HG03558 (cell line): ENCODE measurements around the gene KCP.

Source experiments
- ATAC-seq: cut with Tn5 transposase; IDR thresholded peaks from one replicate; pipeline ENCODE4 v1.9.1; 2021; ENCODE audit warnings: moderate number of reproducible peaks; ENCODE audit not compliant: unreplicated experiment; ENCODE audit errors: extremely low read depth

Gene KCP

DNA sequence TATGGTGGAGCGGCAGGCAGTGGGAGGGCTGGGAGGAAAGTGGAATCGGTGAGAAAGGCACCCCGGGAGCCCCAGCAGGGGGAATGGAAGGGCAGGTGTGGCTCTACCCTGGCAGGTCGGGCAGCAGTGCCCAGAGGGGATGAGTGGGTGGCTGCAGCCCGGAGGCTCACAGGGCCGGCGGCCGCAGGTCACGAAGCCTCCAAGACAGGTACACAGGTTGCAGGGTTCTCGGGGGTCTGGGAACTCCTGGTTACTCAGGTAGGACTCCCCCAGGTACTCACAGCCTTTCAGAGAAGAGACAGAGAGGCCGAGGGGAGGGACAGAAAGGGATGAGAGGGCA is 21.8 kb downstream of the KCP start:
- no peak for ATAC-seq

DNA sequence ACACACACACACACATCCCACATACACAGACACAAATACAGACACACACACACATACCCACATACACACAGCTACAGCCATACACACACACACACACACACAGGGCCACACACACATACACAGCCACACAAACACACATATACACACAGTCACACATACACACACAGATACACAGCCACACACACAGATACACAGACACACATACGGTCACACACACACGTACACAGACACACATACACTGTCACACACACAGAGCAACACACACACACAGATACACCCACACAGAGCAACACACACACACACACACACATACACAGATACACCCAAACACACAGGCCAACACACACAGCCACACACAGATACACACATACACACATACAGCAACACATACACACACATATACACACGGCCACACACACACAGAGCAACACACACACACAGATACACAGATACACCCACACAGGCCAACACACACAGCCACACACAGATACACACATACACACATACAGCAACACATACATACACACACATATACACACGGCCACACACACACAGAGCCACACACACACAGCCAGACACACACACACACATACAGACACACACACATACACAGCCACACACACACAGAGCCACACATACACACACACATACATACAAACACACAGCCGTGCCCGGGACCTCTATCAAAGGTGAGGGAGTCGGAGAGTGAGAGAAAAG is 22.3 kb downstream of the KCP start:
- no peak for ATAC-seq

DNA sequence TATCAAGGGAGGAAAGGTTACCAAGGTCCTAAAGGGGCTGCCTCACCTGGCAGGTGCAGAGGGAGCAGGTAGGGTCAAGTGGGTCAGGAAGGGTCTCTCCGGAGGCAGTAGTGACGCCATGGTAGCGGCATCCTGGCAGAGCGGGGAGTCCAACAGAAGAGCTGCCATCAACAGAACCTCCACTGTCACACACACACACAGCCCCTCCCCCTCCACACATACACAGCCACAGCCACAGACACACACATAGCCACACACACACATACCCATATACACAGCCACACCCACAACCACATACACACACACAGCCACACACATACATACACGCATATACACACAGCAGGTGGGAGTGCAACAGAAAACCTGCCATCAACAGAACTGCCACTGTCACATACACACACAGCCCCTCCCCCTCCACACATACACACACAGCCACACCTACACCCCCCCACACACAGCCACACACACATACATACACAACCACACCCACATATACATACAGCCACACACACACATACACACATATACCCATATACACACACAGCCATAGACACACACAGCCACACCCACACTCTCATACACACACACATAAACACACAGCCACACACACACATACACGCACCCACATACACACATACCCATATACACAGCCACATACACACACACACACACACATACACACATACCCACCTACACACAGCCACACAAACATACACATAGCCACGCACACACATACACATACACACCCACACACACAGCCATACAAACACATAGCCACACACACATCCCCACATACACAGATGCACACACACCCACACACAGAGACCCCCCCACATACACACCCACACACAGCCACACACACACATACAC is 23.1 kb downstream of the KCP start:
- ATAC-seq, result no peak

DNA sequence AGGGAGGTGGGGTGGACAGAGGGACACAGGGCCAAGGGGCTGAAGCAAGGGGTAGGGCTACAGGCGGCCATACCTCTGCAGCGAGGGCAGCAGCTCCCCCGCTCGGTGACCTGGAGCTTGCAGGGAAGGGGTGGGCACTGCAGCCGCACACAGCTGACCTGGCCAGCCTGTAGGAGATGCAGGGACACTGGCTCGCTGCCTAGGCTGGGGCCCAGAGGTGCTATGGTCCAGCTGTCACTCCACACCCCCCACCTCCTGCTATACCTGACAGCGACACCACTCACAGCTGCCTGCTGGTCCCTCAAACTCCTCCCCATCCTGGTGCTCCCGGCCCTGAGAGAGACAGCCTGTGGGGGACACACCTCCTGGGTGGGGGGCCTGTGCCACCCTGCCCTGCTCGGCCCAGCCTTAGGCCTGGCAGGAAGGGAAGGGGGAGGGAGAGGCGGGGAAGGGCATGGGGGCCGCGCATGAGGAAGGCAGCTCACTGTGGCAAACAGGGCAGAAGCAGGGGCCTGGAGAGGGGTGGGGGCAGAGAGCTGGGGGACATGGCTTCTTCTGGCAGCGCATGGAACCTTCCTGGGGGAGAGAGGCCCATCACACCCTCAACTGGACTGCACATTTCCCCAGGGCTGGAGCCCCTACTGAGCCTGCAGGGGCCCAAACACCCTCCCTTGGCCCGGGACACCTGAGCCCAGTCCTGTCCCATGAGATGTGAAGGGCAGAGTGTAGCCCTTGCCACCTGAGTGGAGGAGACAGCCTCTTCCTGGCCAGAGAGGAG is 23.9 kb downstream of the KCP start:
- ATAC-seq, result no peak

DNA sequence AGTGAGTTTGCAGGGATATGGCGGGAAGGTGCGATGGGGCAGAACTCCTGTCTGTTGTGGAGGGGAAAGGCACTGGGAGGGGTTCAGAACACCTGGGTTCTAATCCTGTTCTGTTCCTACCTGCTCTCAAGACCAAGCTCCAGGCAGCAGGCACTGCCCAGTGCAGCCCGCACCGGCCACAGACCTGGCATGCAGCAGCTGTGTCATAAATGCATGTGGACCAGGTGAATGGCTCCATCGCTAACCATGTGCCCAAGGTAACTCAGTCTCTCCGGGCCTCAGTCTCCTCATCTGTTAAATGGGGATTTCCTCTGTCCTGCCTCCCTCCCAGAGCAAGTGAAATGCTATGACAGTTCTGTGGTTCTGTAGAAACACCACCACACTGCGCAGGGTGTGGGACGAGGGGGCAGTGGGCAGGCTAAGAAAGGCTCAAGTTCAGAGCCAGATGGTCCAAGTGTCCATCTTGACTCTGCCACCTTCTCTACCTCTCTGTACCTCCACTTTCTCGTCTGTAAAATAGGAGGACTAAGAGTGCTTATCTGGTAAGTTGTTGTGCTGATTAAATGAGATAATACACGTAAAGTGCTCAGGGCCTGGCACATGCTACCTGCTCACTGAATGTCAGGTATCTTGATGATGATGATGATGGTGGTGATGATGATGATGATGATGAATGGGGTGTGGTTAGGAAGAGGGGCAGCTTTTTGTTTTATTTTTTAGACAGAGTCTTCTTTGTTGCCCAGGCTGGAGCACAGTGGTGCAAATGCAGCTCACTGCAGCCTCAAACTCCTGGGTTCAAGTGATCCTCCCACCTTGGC is 24.9 kb downstream of the KCP start:
- no peak for ATAC-seq

DNA sequence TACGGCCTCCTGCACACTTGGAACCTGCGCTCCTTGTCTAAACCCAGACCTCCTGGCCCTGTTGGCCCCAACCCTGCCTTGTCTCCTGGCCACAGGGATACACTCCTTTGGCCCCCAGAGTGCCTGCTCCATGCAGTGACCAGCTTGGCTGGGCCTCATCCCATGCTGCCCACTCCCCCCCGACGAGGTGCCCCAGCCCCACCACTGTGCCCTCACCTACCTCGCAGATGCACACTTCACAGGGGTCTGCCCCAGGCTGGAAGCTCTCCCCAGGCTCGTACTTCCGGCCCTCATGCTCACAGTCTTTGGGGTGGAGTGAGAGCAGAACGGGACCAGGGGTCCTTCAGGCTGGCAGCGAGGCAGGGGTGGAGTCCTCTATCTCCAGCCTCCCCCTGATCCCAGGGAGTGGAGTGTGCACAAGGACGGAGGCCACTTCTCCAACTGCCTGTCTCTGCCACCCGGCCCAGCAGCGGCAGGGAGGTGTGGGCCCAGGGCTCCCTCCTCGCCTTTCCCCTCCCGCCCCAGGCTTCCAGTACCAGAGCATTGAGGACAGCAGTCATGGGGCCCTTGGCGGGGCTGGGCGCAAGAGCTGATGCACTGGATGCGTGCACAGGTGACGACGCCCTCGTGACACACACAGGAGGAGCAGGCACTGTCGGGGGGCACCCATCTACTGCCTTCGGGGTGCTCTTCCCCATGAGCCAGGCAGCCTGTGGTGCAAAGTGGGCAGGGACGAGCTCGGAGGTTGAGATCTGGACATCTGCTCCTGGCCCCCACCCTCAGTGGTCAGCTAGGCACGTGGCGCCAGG is 25.7 kb downstream of the KCP start:
- ATAC-seq, result no peak

DNA sequence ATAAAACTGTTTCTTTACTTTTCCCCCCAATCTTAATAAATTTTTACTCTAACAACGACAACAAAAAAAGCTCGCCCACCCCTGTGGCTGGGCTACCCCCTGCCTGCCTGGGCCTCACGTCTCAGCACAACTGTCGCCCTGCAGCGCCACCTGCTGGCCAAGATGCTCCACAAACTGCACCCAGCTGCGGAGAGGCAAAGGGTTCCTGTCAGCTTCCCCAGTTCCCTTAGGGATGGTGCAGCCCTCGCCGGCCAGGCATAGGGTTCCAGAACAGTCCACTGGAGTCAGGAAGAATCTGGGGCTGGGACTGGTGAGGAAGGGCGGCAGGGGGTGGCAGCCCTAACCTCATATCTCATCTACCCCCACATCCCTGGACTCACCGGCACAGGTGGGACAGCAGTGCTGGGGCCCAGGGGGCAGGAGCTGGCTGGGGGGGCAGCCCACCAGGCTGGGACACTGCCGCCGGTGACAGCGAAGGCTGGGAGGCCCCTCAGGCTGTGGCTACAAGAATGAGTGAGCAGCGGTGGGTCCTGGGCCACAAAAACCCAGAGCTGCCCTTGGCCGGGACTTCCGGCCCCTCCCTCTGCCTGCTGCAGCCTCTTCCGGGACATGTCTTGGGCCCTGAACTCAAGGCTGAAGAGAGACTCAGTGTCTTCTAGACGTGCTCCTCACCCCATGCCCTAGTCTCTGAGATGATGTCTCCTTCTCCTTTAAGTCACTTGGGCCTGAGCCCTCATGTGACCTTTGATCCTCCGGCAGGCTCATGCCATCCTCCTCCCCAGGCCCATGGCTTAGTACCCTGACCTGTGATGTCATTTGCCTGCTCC is 26.7 kb downstream of the KCP start:
- no peak for ATAC-seq

DNA sequence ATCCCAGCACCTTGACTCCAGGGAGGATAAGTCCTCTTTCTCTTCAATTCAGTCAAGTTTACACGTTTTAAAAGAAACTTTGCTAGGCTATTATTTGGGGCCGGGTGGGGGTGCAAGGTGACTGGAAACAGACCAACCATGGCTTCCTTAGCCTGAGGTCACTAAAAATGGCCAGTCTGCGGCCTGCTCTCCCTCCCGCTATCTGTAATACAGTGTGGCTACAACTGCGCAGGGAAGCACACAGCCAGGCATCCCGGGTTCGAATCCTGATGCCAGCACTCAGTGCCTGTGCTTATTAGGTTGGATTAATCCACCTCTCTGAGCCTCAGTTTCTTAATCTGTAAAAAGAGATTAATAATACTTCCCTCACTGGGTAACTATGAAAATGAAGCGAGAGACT is 28.4 kb downstream of the KCP start:
- ATAC-seq, result no peak

DNA sequence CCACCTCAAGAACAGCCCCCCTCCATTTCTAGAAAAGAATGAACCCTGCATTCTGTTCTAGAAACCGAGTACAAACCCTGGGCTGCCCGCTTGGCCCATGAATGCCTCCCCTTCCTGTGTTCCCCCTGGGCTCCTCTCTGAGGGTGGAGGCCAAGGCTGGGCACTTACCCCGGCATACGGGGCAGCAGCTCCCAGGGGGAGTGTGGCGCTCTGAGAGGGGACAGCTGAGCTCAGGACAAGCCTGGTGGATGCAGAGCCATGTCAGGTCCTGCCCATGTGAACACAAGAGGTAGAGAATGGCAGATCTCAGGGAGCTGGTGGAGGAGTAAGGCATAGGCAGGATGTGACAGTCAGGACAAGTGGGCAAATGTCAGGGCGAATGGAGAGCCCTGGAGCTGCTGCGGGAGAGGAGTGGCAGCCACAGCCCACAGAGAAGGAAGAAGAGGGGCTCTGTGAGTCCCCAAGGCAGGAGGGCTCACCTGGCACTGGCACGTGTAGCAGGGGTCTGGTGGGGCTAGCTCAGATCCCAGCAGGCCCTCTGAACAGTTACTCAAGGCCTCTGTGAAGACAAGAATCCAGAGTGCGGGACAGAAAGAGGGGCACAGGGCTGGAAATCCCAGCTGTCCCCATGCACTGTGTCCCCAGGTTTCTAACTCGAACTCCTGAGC is 28.9 kb downstream of the KCP start:
- no peak for ATAC-seq

DNA sequence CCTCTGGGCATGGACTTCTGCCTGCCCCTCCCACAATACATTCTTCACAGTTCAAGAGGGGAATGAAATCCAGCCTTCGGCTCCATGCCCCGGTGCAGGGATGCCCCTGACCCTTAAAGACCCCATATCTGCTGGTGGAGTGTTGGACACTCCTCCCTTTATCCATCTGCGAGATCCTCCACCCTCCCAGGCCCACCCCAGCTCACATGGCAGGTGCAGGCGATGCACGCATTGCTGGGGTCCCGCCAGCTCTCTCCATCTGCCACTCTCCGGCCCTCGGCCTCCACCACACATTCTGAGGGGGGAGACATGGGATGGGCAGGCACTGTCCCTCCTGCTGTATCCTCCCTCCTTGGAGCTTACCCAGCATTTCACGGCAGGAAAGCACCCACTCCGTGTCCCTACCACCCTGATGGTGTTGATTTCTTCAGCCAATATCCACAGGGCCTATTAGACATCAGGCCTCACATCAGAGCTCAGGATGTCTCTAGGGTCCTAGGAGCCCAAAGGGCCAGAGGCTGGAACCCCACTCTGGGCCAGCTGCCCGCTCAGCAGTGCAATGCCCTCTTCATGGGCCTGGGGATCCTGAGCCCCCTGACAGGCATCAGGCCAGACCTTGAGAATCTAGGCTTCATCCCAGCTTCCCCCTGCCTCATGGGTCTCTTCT is 29.6 kb downstream of the KCP start:
- ATAC-seq, result no peak

DNA sequence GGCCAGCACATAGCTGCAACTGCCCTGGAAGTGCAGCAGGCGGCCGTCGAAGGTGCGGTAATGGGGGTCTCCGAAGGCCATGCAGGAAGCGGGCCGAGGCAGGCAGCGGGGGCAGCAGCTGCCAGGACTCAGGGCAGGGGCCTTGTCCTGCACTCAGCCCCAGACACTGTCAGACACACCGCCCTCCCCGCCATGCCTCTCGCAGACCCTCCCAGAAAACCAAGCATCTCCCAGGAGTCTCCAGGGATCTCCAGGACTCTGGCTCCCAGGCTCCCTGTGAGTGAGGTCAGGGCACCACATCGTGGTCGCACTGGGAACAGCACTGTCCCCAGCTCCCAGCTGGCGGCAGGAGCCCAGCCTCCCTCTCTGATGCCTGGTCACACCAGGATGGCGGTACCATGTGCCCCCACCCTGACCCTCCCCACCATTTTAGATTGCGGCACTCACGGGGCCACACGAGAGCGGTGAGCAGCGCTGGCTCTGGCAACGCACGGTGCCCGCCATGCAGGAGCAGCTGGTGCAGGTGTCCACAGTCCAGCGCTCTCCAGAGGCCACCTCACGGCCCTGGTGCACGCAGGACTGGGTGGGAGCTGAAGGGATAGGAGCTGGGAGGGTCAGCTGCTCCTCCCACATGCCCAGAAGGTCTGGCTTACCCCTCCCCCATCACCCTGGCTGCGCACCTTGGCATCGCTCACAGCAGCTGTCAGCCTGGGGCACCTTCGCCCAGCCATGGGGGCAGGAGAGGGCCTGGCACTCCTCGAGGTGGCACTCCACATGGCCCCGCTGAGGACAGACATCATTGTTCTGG is 30.4 kb downstream of the KCP start:
- ATAC-seq, result no peak

DNA sequence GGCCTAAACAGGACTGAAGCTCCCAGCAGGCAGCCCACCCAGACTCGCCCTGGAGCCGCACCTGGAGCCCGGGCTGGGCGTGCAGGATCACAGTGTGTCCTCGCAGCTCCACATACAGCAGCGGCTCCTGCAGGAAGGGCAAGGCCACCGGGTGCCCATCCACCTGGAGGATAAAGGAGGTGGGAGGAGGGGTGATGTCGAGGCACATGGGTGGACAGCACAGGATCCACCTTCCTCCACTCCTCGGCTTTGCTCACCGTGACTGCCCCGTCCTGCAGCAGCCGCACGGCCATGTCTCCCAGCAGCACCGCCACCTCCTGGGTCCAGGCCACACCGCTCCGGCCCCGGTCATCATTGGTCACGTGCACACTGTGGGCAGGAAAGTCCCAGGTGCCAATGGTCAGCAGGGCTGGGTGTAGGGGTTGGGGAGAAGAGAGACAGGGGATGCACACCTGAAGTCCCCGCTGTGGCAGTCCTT is 31.0 kb downstream of the KCP start:
- ATAC-seq, result no peak

DNA sequence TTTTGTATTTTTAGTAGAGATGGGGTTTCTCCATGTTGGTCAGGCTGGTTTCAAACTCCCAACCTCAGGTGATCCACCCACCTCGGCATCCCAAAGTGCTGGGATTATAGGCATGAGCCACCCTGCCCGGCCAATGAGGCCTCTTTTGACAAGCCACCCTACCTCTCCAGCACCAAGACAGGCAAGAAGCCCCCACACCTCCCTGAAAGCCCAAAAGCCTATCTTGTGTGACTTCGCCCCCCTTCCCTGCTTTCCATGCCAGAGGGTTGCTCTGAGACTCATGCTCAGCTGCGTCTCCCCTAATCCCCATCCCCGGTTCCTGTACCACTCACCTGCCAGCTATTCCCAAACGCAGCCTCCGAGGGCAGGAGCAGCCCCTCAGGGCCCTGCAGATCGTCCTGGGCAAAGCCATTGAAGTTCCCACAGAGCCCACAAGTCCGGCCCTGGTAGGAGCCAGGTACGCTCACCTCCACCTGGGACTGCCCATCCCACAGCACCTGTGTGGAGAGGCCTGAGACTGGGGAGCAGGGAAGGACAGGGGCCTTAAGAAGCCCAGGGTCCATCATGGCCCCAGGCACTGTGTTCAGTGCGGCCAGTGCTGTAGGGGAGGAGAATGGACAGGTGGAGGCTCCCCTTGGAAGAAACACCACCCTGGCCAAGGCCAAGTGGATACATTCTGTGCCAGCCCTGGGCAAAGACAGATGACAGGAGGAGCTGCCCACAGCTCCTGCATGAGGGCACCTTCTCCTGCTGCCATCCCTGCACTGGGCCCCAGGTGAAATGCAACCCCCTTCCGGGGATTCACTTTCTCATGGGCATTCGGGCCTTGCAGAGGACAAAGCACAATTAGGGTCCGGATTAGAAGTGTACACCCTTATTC is 32.0 kb downstream of the KCP start:
- ATAC-seq, result no peak

DNA sequence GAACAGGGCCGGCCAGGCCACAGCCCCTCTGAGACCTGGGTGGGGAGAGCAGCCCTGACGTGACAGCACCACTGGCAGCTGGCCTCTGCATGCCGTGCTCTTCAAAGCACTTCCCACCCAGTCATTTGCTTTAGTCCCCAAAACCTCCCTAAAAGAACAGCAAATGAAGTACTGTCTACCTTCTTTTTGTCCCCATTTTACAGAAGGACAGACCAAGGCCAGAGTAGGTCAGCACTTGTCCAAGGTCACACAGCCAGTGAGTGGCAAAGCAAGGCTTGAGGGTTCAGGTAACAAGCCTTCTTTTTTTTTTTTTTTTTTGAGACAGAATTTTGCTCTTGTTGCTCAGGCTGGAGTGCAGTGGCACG is 32.8 kb downstream of the KCP start:
- no peak for ATAC-seq

DNA sequence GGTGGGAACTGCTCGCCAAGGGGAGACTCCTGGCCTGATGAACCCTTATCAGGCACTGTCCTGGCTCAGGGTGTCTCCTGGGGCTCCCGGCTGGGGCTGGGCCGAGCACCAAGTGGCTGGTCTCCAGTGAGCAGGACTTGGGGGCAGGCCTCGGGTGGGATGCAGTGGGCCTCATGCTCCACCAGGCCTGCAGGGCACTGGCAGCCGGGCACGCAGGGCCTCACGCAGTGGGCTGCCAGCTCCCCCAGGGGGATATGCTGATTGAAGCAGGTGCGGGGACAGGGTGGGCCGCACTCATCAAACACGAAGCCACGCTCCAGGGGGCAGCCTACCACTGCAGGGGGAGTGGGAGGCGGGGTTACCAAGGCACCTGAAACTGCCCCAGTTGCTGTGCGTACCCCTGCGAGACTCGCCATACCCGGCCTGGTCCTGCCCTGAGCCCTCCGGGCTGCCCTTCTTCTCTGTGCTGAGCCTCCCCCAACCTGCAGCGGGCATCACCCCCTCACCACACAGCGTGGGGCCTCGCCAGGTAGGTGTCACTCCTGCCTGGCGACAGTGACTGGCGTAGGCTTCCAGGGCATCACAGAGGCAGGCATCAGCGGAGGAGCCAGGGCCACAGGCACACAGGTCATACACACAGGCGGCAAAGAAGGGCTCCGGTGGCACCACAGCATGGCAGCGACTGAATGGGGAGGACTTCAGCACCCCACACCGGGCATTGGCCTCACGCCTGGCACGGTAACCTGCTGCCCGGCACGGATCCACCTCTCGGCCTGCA is 33.3 kb downstream of the KCP start:
- ATAC-seq, result no peak
